Right cardiac atrium (tissue), 5 donors: Measurements from ENCODE around the gene CCDC191. TPM values are rescaled to one million over a fixed set of nuclear protein-coding genes. Genes with fewer than 3 reads are reported as not detected.
A peak's percentile ranks its signal among the peaks of the same experiment; 100 is the strongest.

Experiments
- ATAC-seq, 2 donors: fragments of 200-7000 bp; cut with Tn5 transposase; one replicate each; pipeline versions ENCODE4 v1.8.0 to v1.9.1; 2020; ENCODE audit warnings: moderate library complexity in 2 of 2, mild to moderate bottlenecking in 1 of 2
- DNase-seq, 3 donors: peaks; one replicate each; pipeline ENCODE4 v3.0.0-alpha.2; 2020
- H3K27ac ChIP-seq: one replicate; pipeline ENCODE4 v1.5.1; 2013; ENCODE audit warnings: mild to moderate bottlenecking, low read length, control low read depth, moderate library complexity
- H3K27me3 ChIP-seq: one replicate; pipeline ENCODE4 v1.6.1; 2013; ENCODE audit not compliant: control insufficient read depth, insufficient read depth
- H3K4me1 ChIP-seq: one replicate; pipeline ENCODE4 v1.6.1; 2013; ENCODE audit warnings: low read length; ENCODE audit not compliant: control insufficient read depth, insufficient read depth
- H3K4me3 ChIP-seq: one replicate; pipeline ENCODE4 v1.5.1; 2013; ENCODE audit warnings: low read length, control low read depth
- H3K9me3 ChIP-seq: one replicate; pipeline ENCODE4 v1.6.1; 2013; ENCODE audit warnings: low read length; ENCODE audit not compliant: control insufficient read depth
- WGBS: extraction: QIAGEN DNeasy Blood & Tissue Kit; methylation state at CpG from one replicate; pipeline ENCODE4 v1.1.7; 2013; 5-methylcytosine and 5-hydroxymethylcytosine counted together
- intact Hi-C, 4 donors: fragments of 100-400 bp; cut with DNase I; formaldehyde crosslinking; loops; one replicate each; pipeline versions ENCODE4 v1.11.0 to v1.14.0; 2022 to 2023
- polyA plus RNA-seq: library from polyadenylated mRNA; stranded (reverse); fragments of 200-250 nt; gene quantifications from one replicate; pipeline ENCODE4 v1.2.3, GENCODE V29; 2013
- total RNA-seq, 4 donors: library from RNA; stranded (reverse); fragmentation: NEBNext Ultra II Directional; extraction: Animal tissue kit (Norgen Biotek cat#: 25700); gene quantifications; one replicate each; pipeline ENCODE4 v1.2.1, GENCODE V29; 2021
- donor health status: healthy with polysubstance abuse.
- donor health status: DM: no; HTN: yes; CAD: no.
- donor health status: DM: no; HTN: no; CAD: no.
- donor health status: DM: no; HTN: yes; CAD: no; lungs with severe emphysema.
- donor health status: DM: yes; HTN: yes; CAD: no.

The CCDC191 gene
- total and polyA plus RNA-seq, 5 donors = 1.4 to 3.1 (median 2.3) TPM

DNA sequence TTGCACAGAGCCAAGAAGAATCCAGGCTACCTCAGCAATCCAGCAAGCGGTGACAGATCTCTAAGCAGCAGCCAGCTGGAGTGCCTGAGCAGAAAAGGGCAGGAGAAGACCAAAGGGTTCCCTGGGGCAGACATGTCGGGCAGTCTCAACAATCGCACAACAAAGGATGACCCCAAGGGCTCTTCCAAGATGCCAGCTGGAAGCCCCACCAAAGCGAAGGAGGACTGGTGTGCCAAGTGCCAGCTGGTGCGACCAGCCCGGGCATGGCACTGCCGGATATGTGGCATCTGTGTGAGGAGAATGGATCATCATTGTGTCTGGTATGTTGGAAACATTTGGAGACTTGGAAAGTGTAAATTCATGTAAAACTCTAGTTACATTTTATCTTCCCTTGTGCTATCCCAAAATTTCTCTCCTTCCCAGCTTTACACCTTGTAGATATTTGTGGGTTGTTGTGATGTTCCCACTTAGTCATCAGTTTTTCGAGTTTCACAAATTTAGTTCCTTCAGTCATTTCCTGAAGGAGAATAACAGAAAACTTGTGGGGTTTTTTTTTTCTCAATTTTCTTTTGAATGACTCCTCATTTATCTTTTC lies 102.1 kb downstream of the CCDC191 start:
- H3K27ac ChIP-seq = no peak overlapping the region
- no peak for ATAC-seq
- no peak overlapping the region for H3K4me3 ChIP-seq
- DNase-seq = no peak
- 88% methylated on average over 8 of the region's 8 CpGs for WGBS
- H3K27me3 ChIP-seq = no peaks in the 10 kb centered on the region
- no peaks in the 10 kb centered on the region for H3K9me3 ChIP-seq
- H3K4me1 ChIP-seq = no peaks in the 10 kb centered on the region
- intact Hi-C loops = no loop called here

GRCh38 chr3:113953677-113954076 lies 102.6 kb downstream of the CCDC191 start:
- ATAC-seq (no peak), DNase-seq (no peak)
- no peak overlapping the region for H3K27ac ChIP-seq
- WGBS = 66% methylated on average over 7 of the region's 7 CpGs
- no peaks in the 10 kb centered on the region for H3K9me3 ChIP-seq
- no peaks in the 10 kb centered on the region for H3K27me3 ChIP-seq
- H3K4me1 ChIP-seq = no peaks in the 10 kb centered on the region
- no peak overlapping the region for H3K4me3 ChIP-seq
- intact Hi-C loops = no loop called here

GRCh38 chr3:113952921-113953320 lies 103.4 kb downstream of the CCDC191 start:
- intact Hi-C loops = no loop called here
- DNase-seq (no peak), ATAC-seq (no peak)
- no peaks in the 10 kb centered on the region for H3K9me3 ChIP-seq
- no peak overlapping the region for H3K4me3 ChIP-seq
- H3K4me1 ChIP-seq = no peaks in the 10 kb centered on the region
- no peaks in the 10 kb centered on the region for H3K27me3 ChIP-seq
- H3K27ac ChIP-seq = no peak overlapping the region

DNA sequence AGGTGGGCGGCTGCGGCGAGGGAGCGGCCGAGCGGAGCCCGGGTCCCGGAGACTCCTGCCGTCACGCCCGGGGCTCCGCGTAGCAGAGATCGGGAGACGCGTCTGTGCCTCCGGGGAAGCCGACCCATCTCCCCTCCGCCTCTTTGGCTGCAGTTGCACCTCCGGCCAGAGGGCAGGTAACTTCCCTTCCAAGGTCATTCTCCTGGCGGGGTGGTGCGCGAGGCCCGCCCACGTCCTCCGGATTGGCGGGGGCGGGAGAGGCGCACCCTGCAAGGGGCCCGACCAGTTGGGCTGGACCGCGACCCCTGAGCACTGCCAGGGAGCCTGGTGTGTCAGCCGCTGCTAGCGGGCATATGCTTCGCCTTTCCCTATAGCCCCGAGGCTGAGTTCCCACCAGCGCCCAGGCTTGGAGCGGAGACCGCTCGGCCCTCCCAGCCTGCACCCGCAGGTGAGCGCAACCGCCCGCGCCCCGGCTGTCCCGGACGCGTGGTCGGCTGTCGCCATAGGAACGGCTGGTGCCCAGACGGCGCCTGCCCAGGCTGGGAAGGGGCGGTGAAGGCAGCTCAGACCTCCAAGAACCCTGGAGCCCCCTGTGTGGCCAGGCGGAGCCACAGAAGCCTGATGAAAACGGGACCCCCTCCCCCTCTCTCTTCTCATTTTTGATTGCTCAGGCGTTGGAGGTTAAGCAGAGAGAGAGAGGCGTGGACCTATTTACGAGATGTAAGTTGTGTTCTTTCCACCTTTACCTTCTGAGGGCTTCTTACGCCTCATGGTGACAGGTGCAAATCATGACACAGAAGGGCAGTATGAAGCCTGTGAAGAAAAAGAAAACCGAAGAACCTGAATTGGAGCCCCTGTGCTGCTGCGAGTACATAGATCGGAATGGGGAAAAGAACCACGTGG lies 108.1 kb downstream of the CCDC191 start:
- Histone ChIP-seq H3K9me3 (no peaks in the 10 kb centered on the region), H3K27ac (no peak overlapping the region), H3K4me1 (no peaks in the 10 kb centered on the region), H3K4me3 (peak overlapping the region; percentile 87), H3K27me3 (no peaks in the 10 kb centered on the region)
- 3% methylated on average over 65 of the region's 65 CpGs for WGBS
- intact Hi-C loops = no loop called here
- peak; percentile 44 to 55 for ATAC-seq
- DNase-seq = peak; percentile 21 to 62 (median 60)

DNA sequence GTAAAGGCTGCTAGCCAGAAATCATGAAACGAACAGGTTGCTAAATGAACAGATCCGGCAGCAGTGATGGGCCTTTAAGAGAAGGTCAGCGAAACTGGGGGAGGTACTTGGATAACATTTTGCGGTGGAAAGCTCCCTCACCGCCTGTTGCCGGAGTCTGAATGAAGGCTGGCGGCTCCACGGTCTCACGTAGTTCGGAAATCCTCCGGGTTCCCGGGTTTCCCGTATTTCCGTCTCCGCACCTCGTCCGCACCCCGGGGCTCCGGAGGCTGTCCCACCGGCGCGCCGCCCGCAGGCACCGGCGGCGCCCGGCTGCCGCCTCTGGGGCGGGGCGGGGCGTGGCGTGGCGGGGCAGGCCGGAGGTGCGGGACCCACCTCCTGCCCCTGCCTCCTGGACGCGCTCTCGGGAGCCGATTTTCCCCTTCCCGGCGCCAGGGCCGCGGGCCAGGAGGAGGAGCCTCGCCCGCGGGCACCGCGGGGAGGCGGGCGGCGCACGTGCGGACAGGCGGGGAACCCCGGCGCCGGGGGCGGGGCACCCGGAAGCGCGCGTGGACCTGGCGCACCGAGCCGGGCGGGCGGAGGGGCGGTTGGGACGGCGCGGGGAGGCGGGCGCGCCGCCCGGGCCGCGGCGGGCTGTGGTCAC lies 108.8 kb downstream of the CCDC191 start, which contains the start of gene ZDHHC23:
Gene ZDHHC23 (plus strand): TSS at position 642 of the 643 bp plus-strand sequence. CDS start 790 bp downstream, outside the sequence.
- peak; percentile 67 to 88 (median 87) for DNase-seq
- under 1% methylated on average over 80 of the region's 80 CpGs for WGBS

DNA sequence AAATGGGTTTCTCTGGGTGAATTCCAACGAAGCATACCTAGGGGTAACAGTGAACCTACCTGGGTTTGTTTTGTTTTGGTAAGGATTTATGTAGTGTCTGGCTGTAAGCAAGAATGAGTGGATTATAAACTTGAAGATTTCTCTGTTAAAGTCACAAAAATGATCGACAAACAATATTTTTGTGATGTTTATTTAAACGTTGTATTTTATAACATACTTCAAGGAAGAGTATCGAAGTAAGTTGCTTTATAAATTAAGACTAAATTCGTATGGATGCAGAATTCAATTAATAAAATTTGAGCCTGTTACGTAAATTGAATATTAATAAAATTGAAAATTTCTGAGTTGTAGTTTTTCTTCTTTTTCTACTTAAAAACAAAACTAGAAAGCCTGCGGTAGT lies 109.5 kb downstream of the CCDC191 start:
- no peaks in the 10 kb centered on the region for H3K4me1 ChIP-seq
- no peak overlapping the region for H3K27ac ChIP-seq
- 86% methylated on average over 7 of the region's 7 CpGs for WGBS
- intact Hi-C loops = no loop called here
- DNase-seq = no peak
- ATAC-seq = no peak
- no peaks in the 10 kb centered on the region for H3K9me3 ChIP-seq
- no peaks in the 10 kb centered on the region for H3K27me3 ChIP-seq
- peak overlapping the region; percentile 87 for H3K4me3 ChIP-seq

More for the DNA sequence above, 108.8 kb downstream of the CCDC191 start, which contains the start of gene ZDHHC23:
- peak within 1 kb of the TSS; percentile 23 for H3K27ac ChIP-seq
- peak within 1 kb of the TSS; percentile 87 for H3K4me3 ChIP-seq
- ATAC-seq = peak; percentile 92 to 94
- no peaks in the 10 kb centered on the region for H3K27me3 ChIP-seq
- H3K4me1 ChIP-seq = no peaks in the 10 kb centered on the region
- intact Hi-C loops = no loop called here
- H3K9me3 ChIP-seq = no peaks in the 10 kb centered on the region

DNA sequence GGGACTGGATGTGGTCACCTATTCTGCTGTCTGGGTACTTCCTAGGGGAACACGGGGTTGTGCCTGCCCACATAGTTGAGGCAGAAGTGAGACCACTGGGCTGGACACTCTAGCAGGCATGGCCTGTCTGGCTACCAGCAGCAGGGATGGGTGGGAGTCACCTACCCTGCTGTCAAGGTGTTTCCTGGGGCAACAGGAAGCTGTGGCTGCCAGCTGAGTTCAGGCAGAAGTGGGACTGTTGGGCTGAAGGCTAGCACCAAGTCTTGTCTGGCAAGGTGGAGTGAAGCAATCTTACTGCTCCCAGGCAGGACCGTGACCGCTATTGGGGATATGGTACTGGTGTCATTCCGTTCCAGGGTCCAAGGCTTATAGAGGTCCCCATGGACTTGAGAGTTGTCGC lies 128.8 kb downstream of the CCDC191 start:
- ATAC-seq (peak in 1 of 2 donors; percentile 22), DNase-seq (no peak)
- Histone ChIP-seq H3K27me3 (no peaks in the 10 kb centered on the region), H3K9me3 (no peaks in the 10 kb centered on the region), H3K4me3 (no peak overlapping the region), H3K27ac (no peak overlapping the region), H3K4me1 (no peaks in the 10 kb centered on the region)
- WGBS = 81% methylated on average over 5 of the region's 5 CpGs
- intact Hi-C loops = no loop called here

DNA sequence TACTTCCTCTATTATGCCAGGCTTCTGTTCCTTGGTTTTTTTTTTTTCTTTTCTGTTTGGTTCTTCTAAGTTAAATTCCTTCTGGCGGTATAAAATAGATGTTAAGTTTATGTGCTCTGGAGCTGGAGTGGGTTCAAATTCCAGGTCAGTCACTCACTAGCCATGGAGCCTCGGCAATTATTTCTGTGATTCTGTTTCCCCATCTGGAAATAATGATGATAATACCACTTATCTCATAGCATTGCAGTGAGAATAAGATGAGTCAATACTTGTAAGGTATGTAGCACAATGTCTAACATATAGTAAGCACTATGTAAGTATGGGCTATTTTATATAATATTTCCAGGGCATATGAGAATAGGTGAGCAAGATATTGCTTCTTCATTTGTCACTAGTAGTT lies 141.7 kb downstream of the CCDC191 start:
- WGBS = 46% methylated on average over 2 of the region's 2 CpGs
- Histone ChIP-seq H3K4me1 (no peaks in the 10 kb centered on the region), H3K27me3 (no peaks in the 10 kb centered on the region), H3K4me3 (no peak overlapping the region), H3K9me3 (no peaks in the 10 kb centered on the region), H3K27ac (no peak overlapping the region)
- DNase-seq (no peak), ATAC-seq (no peak)
- intact Hi-C loops = loop anchor here in 1 of 4 donors (5.0 kb wide), 1 partner anchor 177 kb away; no protein-coding TSS in a partner anchor

Other genes starting within 250 kb of the CCDC191 start
- 1 to 10 TPM in 3 of 4 donors, under 1 TPM in 1; 0.94 to 3.0 (median 1.8) TPM for gene GRAMD1C, start 217.7 kb downstream of the CCDC191 start, total RNA-seq
- 0.38 TPM for gene GRAMD1C, start 217.7 kb downstream of the CCDC191 start, polyA plus RNA-seq
- 1 to 10 TPM; 1.2 to 2.4 (median 2.2) TPM for gene ZDHHC23, start 108.5 kb downstream of the CCDC191 start, total RNA-seq
- gene ZDHHC23, start 108.5 kb downstream of the CCDC191 start, polyA plus RNA-seq = 0.93 TPM
- 1 to 10 TPM; 7.0 to 9.4 (median 7.4) TPM for gene QTRT2, start 211 bp upstream of the CCDC191 start, total RNA-seq
- gene QTRT2, start 211 bp upstream of the CCDC191 start, polyA plus RNA-seq = 3.4 TPM
- gene DRD3, start 122.5 kb upstream of the CCDC191 start, total RNA-seq = not detected
- not detected for gene DRD3, start 122.5 kb upstream of the CCDC191 start, polyA plus RNA-seq
- gene ZNF80, start 181.1 kb upstream of the CCDC191 start, total RNA-seq = not detected
- not detected for gene ZNF80, start 181.1 kb upstream of the CCDC191 start, polyA plus RNA-seq
- gene TIGIT, start 237.5 kb upstream of the CCDC191 start, total RNA-seq = under 1 TPM in 3 of 4 donors, not detected in 1; 0.11 to 0.53 (median 0.23) TPM
- gene TIGIT, start 237.5 kb upstream of the CCDC191 start, polyA plus RNA-seq = 0.07 TPM